ENCODE measurements around the gene GRIN3B.

Gene GRIN3B

DNA sequence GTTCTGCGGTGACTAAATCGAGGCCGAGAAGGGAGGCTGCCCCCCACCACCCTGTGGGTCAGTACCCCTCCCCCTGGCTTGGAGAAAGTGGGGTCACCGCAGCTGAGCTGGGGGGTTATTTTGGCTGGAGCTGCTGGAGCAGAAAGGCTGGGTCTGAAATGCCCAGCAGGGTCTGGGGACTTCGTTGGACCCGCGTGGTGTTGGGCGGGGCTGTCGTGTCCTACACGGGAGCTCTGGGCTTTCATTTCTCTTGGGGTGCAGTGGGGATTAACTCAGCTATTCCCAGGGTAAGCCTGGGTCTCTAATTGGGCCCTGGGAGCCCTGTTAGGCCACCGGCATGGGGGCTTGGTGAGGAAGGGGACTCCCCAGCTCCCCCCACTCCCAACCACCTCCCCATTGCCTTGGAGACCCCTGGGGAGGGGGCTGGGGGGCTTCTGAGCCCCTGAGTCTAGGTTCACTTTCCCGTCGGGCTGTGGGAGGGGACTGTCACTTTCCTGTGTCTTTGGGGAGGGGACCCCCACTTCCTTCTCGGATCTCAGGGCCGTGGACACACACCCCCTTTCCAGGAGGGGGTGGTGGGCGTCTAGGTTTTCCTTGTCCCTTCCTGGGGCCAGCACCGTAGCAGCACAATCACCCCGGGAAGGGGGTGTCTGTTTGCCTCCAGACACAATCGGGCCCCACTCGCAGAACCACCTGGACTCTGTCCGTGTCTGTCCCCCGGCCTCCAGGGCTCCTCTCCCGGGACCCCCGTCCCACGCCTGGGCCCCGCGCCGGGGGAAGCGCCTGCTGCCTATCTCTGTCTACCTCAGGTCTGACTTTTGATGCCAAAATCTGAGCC, 26.3 kb upstream of the GRIN3B start:
- H3K4me1 ChIP-seq (ENCODE audit: control insufficient read depth, insufficient read depth, low read length): no peaks in the 10 kb centered on the region
- H3K27me3 ChIP-seq (ENCODE audit: control insufficient read depth, insufficient read depth, low read length): no peaks in the 10 kb centered on the region
- H3K9ac ChIP-seq (ENCODE audit: low read length): no peak overlapping the region
- peaks cover 4% of the 10 kb centered on the region for H3K36me3 ChIP-seq (ENCODE audit: control insufficient read depth, insufficient read depth, low read length)
- H3K4me3 ChIP-seq (ENCODE audit: low read length): no peak overlapping the region
- no peaks in the 10 kb centered on the region for H3K9me3 ChIP-seq (ENCODE audit: control insufficient read depth, low read length)

DNA sequence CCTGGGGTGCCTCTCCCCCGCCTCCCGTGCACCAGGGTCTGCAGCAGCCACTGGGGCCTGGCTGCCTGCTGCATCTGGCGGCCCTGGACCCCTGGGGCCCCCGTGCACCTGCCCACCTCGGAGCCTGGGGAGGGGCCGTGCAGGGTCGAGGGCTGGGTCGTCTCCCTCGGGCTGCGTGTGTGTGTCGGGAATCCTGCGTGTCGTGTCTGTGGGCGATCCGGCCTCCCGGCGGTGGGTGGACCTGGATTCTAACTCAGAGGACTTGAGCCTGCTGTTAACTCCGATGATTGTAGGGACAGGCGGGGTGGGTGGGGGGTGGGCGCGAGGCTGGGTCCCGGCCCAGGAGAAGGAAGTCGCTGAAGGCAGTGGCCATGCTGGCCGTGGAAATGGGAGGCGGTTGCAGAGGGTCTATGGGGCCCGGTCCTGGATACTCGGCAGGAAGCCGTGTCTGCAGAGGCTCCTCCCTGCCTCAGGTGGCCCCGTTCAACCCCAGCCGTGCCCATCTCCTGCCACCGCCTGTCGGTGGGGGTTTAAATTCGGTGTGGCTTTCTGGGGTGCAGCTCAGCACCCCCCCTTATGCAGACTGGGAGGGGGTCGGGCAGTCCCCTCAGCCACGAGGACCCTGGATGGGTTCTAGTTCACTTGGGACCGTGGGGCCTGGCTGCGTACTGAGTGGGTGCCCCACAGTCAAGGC, 25.5 kb upstream of the GRIN3B start:
- peaks cover 4% of the 10 kb centered on the region for H3K36me3 ChIP-seq (ENCODE audit: control insufficient read depth, insufficient read depth, low read length)
- no peak overlapping the region for H3K9ac ChIP-seq (ENCODE audit: low read length)
- H3K4me1 ChIP-seq (ENCODE audit: control insufficient read depth, insufficient read depth, low read length): no peaks in the 10 kb centered on the region
- no peaks in the 10 kb centered on the region for H3K27me3 ChIP-seq (ENCODE audit: control insufficient read depth, insufficient read depth, low read length)
- no peaks in the 10 kb centered on the region for H3K9me3 ChIP-seq (ENCODE audit: control insufficient read depth, low read length)
- no peak overlapping the region for H3K4me3 ChIP-seq (ENCODE audit: low read length)

- no peaks in the 10 kb centered on the region for H3K36me3 ChIP-seq (ENCODE audit: control insufficient read depth, insufficient read depth, low read length)
- H3K4me3 ChIP-seq (ENCODE audit: low read length): no peak overlapping the region
- no peak overlapping the region for H3K9ac ChIP-seq (ENCODE audit: low read length)
- H3K4me1 ChIP-seq (ENCODE audit: control insufficient read depth, insufficient read depth, low read length): peaks cover 8% of the 10 kb centered on the region
- no peaks in the 10 kb centered on the region for H3K9me3 ChIP-seq (ENCODE audit: control insufficient read depth, low read length)
- H3K27me3 ChIP-seq (ENCODE audit: control insufficient read depth, insufficient read depth, low read length): peaks cover 2% of the 10 kb centered on the region
These were observed 23.7 kb upstream of the GRIN3B start for GRCh38 chr19:976476-976875.

DNA sequence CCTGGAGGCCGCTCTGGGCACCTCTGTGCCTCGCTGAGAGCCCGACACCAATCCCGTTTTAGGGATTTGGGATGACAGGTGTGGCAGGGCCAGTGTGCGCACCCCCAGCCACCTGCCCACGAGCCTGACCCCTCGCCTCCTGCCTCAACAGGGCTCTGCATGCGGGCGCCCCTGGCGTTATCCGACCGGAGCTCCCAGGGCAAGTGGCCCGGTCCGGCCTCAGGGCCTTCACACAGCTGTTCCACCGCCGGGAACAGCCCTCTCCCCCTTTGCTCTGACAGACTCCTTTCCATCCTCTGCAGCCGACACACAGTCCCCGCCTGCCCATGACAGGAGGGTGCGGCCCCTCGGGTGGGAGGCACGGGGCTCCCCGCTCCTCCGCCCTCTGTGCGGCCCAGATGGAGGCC, 23.2 kb upstream of the GRIN3B start:
- H3K27me3 ChIP-seq (ENCODE audit: control insufficient read depth, insufficient read depth, low read length): peaks cover 2% of the 10 kb centered on the region
- no peak overlapping the region for H3K4me3 ChIP-seq (ENCODE audit: low read length)
- H3K9me3 ChIP-seq (ENCODE audit: control insufficient read depth, low read length): no peaks in the 10 kb centered on the region
- H3K9ac ChIP-seq (ENCODE audit: low read length): no peak overlapping the region
- H3K4me1 ChIP-seq (ENCODE audit: control insufficient read depth, insufficient read depth, low read length): peaks cover 8% of the 10 kb centered on the region
- H3K36me3 ChIP-seq (ENCODE audit: control insufficient read depth, insufficient read depth, low read length): no peaks in the 10 kb centered on the region

GRCh38 chr19:979318-979741, 20.9 kb upstream of the GRIN3B start:
- H3K4me3 ChIP-seq (ENCODE audit: low read length): no peak overlapping the region
- H3K27me3 ChIP-seq (ENCODE audit: control insufficient read depth, insufficient read depth, low read length): peaks cover 2% of the 10 kb centered on the region
- no peaks in the 10 kb centered on the region for H3K9me3 ChIP-seq (ENCODE audit: control insufficient read depth, low read length)
- no peak overlapping the region for H3K9ac ChIP-seq (ENCODE audit: low read length)
- H3K4me1 ChIP-seq (ENCODE audit: control insufficient read depth, insufficient read depth, low read length): peaks cover 16% of the 10 kb centered on the region
- H3K36me3 ChIP-seq (ENCODE audit: control insufficient read depth, insufficient read depth, low read length): no peaks in the 10 kb centered on the region

GRCh38 chr19:980133-980998, 19.9 kb upstream of the GRIN3B start:
- peaks cover 2% of the 10 kb centered on the region for H3K27me3 ChIP-seq (ENCODE audit: control insufficient read depth, insufficient read depth, low read length)

GRCh38 chr19:982567-983170, 17.6 kb upstream of the GRIN3B start:
- Histone ChIP-seq H3K27me3 (ENCODE audit: control insufficient read depth, insufficient read depth, low read length) (peaks cover 2% of the 10 kb centered on the region), H3K9me3 (ENCODE audit: control insufficient read depth, low read length) (no peaks in the 10 kb centered on the region), H3K36me3 (ENCODE audit: control insufficient read depth, insufficient read depth, low read length) (no peaks in the 10 kb centered on the region), H3K4me1 (ENCODE audit: control insufficient read depth, insufficient read depth, low read length) (peaks cover 24% of the 10 kb centered on the region), H3K9ac (ENCODE audit: low read length) (no peak overlapping the region), H3K4me3 (ENCODE audit: low read length) (no peak overlapping the region)

More at GRCh38 chr19:980133-980998, 19.9 kb upstream of the GRIN3B start:
- peaks cover 24% of the 10 kb centered on the region for H3K4me1 ChIP-seq (ENCODE audit: control insufficient read depth, insufficient read depth, low read length)
- H3K9ac ChIP-seq (ENCODE audit: low read length): no peak overlapping the region
- H3K4me3 ChIP-seq (ENCODE audit: low read length): no peak overlapping the region
- no peaks in the 10 kb centered on the region for H3K36me3 ChIP-seq (ENCODE audit: control insufficient read depth, insufficient read depth, low read length)
- no peaks in the 10 kb centered on the region for H3K9me3 ChIP-seq (ENCODE audit: control insufficient read depth, low read length)

DNA sequence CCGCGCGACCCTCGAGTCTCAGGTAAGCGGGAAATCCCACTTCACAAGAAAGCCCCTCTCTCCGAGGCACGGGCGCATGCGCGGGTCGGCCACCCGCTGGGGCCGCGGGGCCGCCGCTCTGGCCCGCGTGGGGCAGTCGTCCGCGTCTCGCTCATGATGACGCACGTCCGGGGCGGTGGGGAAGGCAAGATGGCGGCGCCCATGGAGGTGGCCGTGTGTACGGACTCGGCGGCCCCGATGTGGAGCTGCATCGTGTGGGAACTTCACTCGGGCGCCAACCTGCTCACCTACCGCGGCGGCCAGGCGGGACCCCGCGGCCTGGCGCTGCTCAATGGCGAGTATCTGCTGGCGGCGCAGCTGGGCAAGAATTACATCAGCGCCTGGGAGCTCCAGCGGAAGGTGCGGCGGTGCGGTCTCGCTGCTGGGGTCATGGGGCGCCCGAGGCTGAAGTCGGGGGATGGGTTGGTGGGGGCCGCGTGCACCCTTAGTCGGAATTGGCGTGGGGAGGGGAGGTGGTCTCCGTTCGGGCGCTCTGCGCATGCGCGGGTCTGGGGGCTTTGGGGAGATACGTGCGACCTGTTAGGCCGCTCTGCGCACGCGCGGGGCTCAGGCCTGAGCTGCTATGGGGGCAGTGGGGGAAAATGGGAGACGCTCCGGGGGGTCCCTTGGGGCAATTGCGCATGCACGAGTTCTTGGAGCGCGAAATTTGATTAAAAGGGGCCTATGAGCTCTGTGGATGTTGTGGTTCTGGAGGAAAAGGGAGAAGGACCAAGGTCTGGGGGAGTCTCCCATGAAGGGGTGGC, 15.9 kb upstream of the GRIN3B start, which contains the start of gene WDR18:
Gene WDR18 (plus strand): TSS at position 181 of the 803 bp plus-strand sequence. CDS start 9 bp downstream, at position 190.
- H3K4me1 ChIP-seq (ENCODE audit: control insufficient read depth, insufficient read depth, low read length): peaks cover 24% of the 10 kb centered on the region
- no peaks in the 10 kb centered on the region for H3K9me3 ChIP-seq (ENCODE audit: control insufficient read depth, low read length)
- H3K36me3 ChIP-seq (ENCODE audit: control insufficient read depth, insufficient read depth, low read length): no peaks in the 10 kb centered on the region
- peak within 1 kb of the TSS; percentile 62 for H3K4me3 ChIP-seq (ENCODE audit: low read length)
- H3K27me3 ChIP-seq (ENCODE audit: control insufficient read depth, insufficient read depth, low read length): peaks cover 2% of the 10 kb centered on the region
- peak within 1 kb of the TSS; percentile 79 for H3K9ac ChIP-seq (ENCODE audit: low read length)

DNA sequence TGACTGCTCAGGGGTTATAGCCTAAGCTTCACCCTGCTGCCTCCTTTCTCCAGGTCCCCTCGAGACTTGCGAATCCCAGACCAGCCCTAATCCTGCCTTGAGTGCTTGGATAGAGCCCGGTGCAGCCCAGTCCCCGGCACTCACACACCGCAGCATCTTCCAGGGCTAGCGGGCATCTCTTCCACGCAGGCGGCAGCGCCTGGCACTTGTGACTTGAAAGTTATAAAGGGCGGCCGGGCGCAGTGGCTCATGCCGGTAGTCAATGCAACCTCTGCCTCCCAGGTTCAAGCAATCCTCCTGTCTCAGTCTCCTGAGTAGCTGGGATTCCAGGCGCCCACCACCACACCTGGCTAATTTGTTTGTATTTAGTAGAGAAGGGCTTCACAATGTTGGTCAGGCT, 14.1 kb upstream of the GRIN3B start:
- Histone ChIP-seq H3K9me3 (ENCODE audit: control insufficient read depth, low read length) (no peaks in the 10 kb centered on the region), H3K9ac (ENCODE audit: low read length) (no peak overlapping the region), H3K36me3 (ENCODE audit: control insufficient read depth, insufficient read depth, low read length) (no peaks in the 10 kb centered on the region), H3K4me1 (ENCODE audit: control insufficient read depth, insufficient read depth, low read length) (peaks cover 16% of the 10 kb centered on the region), H3K4me3 (ENCODE audit: low read length) (no peak overlapping the region), H3K27me3 (ENCODE audit: control insufficient read depth, insufficient read depth, low read length) (no peaks in the 10 kb centered on the region)

GRCh38 chr19:988081-988480, 12.1 kb upstream of the GRIN3B start:
- Histone ChIP-seq H3K9ac (ENCODE audit: low read length) (no peak overlapping the region), H3K27me3 (ENCODE audit: control insufficient read depth, insufficient read depth, low read length) (no peaks in the 10 kb centered on the region), H3K9me3 (ENCODE audit: control insufficient read depth, low read length) (no peaks in the 10 kb centered on the region), H3K4me3 (ENCODE audit: low read length) (no peak overlapping the region), H3K4me1 (ENCODE audit: control insufficient read depth, insufficient read depth, low read length) (peaks cover 12% of the 10 kb centered on the region), H3K36me3 (ENCODE audit: control insufficient read depth, insufficient read depth, low read length) (no peaks in the 10 kb centered on the region)

DNA sequence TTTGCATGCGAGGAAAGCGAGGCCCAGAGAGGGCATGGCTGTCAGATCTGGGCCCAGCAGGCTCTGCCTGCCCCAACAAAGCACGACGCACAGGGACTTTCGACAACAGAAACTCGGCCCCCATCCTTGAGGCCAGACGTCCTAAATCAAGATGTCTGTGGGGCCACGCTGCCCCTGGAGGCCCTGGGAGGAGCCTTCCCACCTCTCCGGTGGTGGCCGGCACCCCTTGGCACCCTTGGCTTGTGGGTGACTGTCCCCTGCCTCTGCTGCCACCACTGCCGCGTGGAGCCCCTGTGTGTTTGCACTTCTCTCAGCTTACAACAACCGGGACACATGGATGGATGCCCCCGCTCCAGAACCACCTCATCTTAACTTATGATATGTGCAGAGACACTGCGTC, 11.7 kb upstream of the GRIN3B start:
- Histone ChIP-seq H3K36me3 (ENCODE audit: control insufficient read depth, insufficient read depth, low read length) (no peaks in the 10 kb centered on the region), H3K4me3 (ENCODE audit: low read length) (no peak overlapping the region)

More for the DNA sequence above, 11.7 kb upstream of the GRIN3B start:
- H3K27me3 ChIP-seq (ENCODE audit: control insufficient read depth, insufficient read depth, low read length): no peaks in the 10 kb centered on the region
- H3K4me1 ChIP-seq (ENCODE audit: control insufficient read depth, insufficient read depth, low read length): peaks cover 12% of the 10 kb centered on the region
- no peaks in the 10 kb centered on the region for H3K9me3 ChIP-seq (ENCODE audit: control insufficient read depth, low read length)
- H3K9ac ChIP-seq (ENCODE audit: low read length): no peak overlapping the region
